HAP-1 (cell line): ENCODE measurements around the gene SLC17A5.
"Not testable (repeated sequence)": the region's sequence is repeated elsewhere in the genome, so short reads cannot be mapped to it uniquely, and the experiment has no call there.

ENCODE experiments used
- DNase-seq, 2 experiments: peaks; one replicate each; pipeline ENCODE4 v3.0.0-alpha.2; 2016 to 2020; ENCODE audit warnings: low spot score in 2 of 2
- H3K27me3 ChIP-seq: fragments of 250-450 bp; sonication (Bioruptor Pico); 2 replicates; pipeline ENCODE4 v1.5.1; 2020; ENCODE audit warnings: low read depth, mild to moderate bottlenecking, moderate library complexity
- H3K36me3 ChIP-seq: fragments of 250-450 bp; sonication (Bioruptor Pico); replicated peaks from 2 replicates; pipeline ENCODE4 v1.5.1; 2020; ENCODE audit warnings: mild to moderate bottlenecking
- H3K4me1 ChIP-seq: fragments of 250-450 bp; sonication (Bioruptor Pico); 2 replicates; pipeline ENCODE4 v1.5.1; 2020; ENCODE audit warnings: mild to moderate bottlenecking
- H3K4me3 ChIP-seq: fragments of 250-450 bp; sonication (Bioruptor Pico); 2 replicates; pipeline ENCODE4 v1.5.1; 2020; ENCODE audit warnings: mild to moderate bottlenecking, moderate library complexity
- H3K9me3 ChIP-seq: fragments of 250-450 bp; sonication (Bioruptor Pico); 2 replicates; pipeline ENCODE4 v1.5.1; 2020; ENCODE audit warnings: mild to moderate bottlenecking, moderate library complexity
- in situ Hi-C: fragments of 300-500 bp; cut with MboI; formaldehyde crosslinking; loops from 3 replicates; pipeline ENCODE4 v1.14.3; 2020; ENCODE audit warnings: low sequenced_read_pairs, inconsistent platforms, mixed read lengths

The SLC17A5 gene

GRCh38 chr6:73581293-73581692 is 72.5 kb downstream of the SLC17A5 start:
- no peak for DNase-seq
- in situ Hi-C loops: loop anchor here (10.0 kb wide), 1 partner anchor 56 kb away; the partner anchor contains the start of gene EEF1A1

GRCh38 chr6:73580247-73581149 is 73.3 kb downstream of the SLC17A5 start:
- H3K36me3 ChIP-seq: no peaks in the 10 kb centered on the region
- H3K4me1 ChIP-seq: peaks cover 65% of the 10 kb centered on the region
- in situ Hi-C loops: loop anchor here (10.0 kb wide), 1 partner anchor 56 kb away; the partner anchor contains the start of gene EEF1A1
- peaks cover 7% of the 10 kb centered on the region for H3K9me3 ChIP-seq
- peak; percentile 93 to 96 for DNase-seq
- H3K4me3 ChIP-seq: peak overlapping the region; percentile 12
- H3K27me3 ChIP-seq: no peaks in the 10 kb centered on the region

More at GRCh38 chr6:73581293-73581692, 72.5 kb downstream of the SLC17A5 start:
- H3K9me3 ChIP-seq: peaks cover 7% of the 10 kb centered on the region
- H3K4me1 ChIP-seq: peaks cover 65% of the 10 kb centered on the region
- no peaks in the 10 kb centered on the region for H3K36me3 ChIP-seq
- H3K27me3 ChIP-seq: no peaks in the 10 kb centered on the region
- H3K4me3 ChIP-seq: no peak overlapping the region

DNA sequence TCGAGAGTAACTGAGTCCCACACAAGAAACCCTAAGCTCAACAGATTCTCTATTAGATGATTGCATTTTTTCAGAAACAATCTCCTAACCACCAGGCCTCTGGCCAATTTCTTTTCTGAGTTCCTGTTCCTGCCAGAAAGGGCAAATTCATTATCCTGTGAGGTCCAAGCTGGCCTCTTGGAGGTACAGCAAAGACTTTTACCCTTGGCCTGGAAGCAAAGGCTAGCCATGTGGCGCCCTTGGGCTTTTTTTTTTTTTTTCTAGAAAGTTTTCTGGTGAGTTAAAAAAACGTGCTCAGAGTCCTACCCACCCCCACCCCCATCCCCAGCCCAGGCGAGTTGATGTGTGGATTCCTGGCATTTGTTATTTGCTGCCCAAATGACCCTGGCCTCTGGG is 73.9 kb downstream of the SLC17A5 start:
- H3K4me3 ChIP-seq: no peak overlapping the region
- peaks cover 7% of the 10 kb centered on the region for H3K9me3 ChIP-seq
- no peaks in the 10 kb centered on the region for H3K27me3 ChIP-seq
- no peaks in the 10 kb centered on the region for H3K36me3 ChIP-seq
- in situ Hi-C loops: loop anchor here (10.0 kb wide), 1 partner anchor 55 kb away; the partner anchor contains the start of gene EEF1A1
- peaks cover 62% of the 10 kb centered on the region for H3K4me1 ChIP-seq
- peak; percentile 55 to 61 for DNase-seq

DNA sequence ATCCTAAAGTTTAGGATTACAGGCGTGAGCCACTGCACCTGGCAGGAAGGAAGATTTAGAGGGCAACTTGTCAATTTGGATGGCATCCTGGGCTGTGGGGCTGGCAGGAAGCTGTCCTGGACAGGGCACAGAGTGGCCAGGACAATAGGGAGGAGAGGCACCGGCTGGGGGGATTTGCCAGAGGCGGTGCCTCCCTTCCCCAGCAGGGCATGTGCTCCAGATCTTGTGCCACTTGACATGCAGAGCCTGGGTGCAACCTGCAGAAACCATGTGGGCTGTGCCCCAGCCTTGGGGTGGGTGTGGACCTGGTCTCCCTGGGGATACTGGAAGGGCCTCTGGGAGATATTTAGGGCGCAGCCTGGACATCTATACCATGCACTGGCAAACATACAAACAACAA is 74.4 kb downstream of the SLC17A5 start:
- in situ Hi-C loops: no loop called here
- DNase-seq: peak in 1 of 2 experiments; percentile 45
- peaks cover 9% of the 10 kb centered on the region for H3K9me3 ChIP-seq
- H3K4me3 ChIP-seq: no peak overlapping the region
- no peaks in the 10 kb centered on the region for H3K27me3 ChIP-seq
- no peaks in the 10 kb centered on the region for H3K36me3 ChIP-seq
- peaks cover 60% of the 10 kb centered on the region for H3K4me1 ChIP-seq

DNA sequence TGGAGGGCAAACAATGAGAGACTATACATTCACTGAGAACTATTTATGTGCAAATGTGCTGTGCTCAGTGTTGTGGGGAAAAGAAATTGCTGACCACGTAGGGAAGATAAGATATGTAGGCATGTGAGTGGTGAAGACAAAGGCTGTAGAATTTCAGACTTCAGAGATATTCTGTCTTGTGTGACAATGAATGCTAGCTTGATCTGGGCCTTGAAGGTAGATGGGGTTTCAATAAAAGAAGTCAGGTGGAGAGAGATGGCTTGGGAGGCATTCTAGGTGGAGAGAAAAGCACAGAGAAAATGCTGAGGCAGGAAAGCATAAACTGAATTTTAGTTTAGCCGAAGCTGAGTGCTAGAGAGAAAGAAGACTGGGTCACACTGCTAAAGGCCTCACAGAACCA is 76.1 kb downstream of the SLC17A5 start:
- in situ Hi-C loops: no loop called here
- peaks cover 9% of the 10 kb centered on the region for H3K9me3 ChIP-seq

GRCh38 chr6:73572531-73572930 is 81.3 kb downstream of the SLC17A5 start:
- H3K4me3 ChIP-seq, DNase-seq, H3K9me3 ChIP-seq, H3K27me3 ChIP-seq, in situ Hi-C loops, H3K36me3 ChIP-seq: not testable (repeated sequence)
- peaks cover 23% of the 10 kb centered on the region for H3K4me1 ChIP-seq

More for the DNA sequence above, 76.1 kb downstream of the SLC17A5 start:
- Histone ChIP-seq H3K27me3 (no peaks in the 10 kb centered on the region), H3K4me3 (no peak overlapping the region), H3K4me1 (peaks cover 60% of the 10 kb centered on the region), H3K36me3 (no peaks in the 10 kb centered on the region)
- DNase-seq: peak; percentile 43 to 92

DNA sequence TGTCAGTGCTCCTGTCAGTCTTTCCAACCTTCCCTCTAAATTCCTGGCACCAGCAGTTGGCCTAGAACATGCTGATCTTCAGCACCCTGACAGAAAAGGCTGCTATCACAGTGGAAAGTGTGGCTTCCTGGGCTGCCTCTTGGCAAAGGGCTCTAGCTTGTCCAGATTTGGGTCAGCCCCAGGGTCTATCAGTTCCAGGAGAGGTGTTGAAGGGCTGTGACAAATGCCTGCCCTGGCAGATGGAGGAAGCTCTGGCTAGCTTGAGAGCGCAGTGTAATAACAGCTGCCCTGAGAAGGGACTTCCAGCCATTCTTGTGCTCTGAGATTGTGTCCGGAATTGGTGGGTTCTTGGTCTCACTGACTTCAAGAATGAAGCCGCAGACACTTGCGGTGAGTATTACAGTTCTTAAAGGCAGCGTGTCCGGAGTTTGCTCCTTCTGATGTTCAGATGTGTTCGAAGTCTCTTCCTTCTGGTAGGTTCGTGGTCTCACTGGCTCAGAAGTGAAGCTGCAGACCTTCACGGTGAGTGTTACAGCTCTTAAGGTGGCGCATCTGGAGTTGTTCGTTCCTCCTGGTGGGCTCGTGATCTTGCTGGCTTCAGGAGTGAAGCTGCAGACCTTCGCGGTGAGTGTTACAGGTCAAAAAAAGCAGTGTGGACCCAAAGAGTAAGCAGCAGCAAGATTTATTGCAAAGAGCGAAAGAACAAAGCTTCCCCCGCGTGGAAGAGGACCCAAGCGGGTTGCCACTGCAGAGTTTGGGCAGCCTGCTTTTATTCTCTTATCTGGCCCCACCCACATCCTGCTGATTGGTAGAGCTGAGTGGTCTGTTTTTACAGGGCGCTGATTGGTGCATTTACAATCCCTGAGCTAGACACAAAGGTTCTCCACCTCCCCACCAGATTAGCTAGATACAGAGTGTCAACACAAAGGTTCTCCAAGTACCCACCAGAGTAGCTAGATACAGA is 82.3 kb downstream of the SLC17A5 start:
- in situ Hi-C loops, H3K36me3 ChIP-seq, DNase-seq, H3K4me3 ChIP-seq, H3K9me3 ChIP-seq, H3K27me3 ChIP-seq: not testable (repeated sequence)
- H3K4me1 ChIP-seq: peaks cover 17% of the 10 kb centered on the region

DNA sequence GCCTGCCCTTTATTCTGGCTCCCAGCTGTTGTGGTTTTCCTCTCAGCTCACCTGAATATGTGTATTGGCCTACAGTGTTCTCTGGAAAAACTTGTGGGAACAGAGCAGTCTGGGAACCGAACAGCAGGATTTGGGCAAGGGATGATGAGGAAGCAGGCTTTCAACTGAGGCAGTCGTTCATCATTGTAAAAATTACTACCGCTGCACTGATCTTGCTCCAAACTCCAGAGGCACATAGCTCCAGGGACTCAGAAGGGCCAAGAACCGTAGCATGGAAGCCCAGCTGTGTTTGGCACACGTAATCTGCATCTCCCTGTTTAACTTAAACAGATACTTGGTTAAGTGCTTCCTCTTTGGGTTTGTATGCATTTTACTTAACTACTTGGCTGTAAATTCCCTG is 84.7 kb downstream of the SLC17A5 start:
- in situ Hi-C loops: no loop called here
- no peak for DNase-seq

GRCh38 chr6:73566954-73567591 is 86.7 kb downstream of the SLC17A5 start:
- Histone ChIP-seq H3K9me3 (no peaks in the 10 kb centered on the region), H3K4me3 (no peak overlapping the region), H3K36me3 (no peaks in the 10 kb centered on the region), H3K4me1 (peaks cover 22% of the 10 kb centered on the region), H3K27me3 (no peaks in the 10 kb centered on the region)
- in situ Hi-C loops: no loop called here
- DNase-seq: no peak

More for the DNA sequence above, 84.7 kb downstream of the SLC17A5 start:
- Histone ChIP-seq H3K36me3 (no peaks in the 10 kb centered on the region), H3K9me3 (no peaks in the 10 kb centered on the region), H3K4me3 (no peak overlapping the region), H3K27me3 (no peaks in the 10 kb centered on the region), H3K4me1 (peaks cover 22% of the 10 kb centered on the region)

DNA sequence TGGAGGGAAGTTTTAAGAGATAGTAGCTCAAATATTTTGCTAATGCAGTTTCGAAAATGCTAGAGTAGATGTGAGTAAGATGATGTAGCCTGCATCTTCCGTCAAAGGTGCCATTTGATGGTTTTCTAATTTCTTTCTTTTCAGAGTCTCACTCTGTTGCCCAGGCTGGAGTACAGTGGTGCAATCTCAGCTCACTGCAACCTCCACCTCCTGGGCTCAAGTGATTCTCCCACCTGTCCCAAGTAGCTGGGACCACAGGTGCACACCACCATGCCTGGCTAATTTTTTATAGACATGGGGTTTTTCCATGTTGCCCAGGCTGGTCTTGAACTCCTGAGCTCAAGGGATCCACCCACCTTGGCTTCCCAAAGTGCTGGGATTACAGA is 87.3 kb downstream of the SLC17A5 start:
- H3K4me1 ChIP-seq: peaks cover 22% of the 10 kb centered on the region
- H3K36me3 ChIP-seq, H3K27me3 ChIP-seq, DNase-seq, in situ Hi-C loops, H3K4me3 ChIP-seq, H3K9me3 ChIP-seq: not testable (repeated sequence)

GRCh38 chr6:73565767-73566485 is 87.9 kb downstream of the SLC17A5 start:
- in situ Hi-C loops: no loop called here
- DNase-seq: peak; percentile 73 to 83
- Histone ChIP-seq H3K36me3 (no peaks in the 10 kb centered on the region), H3K4me1 (peaks cover 26% of the 10 kb centered on the region), H3K9me3 (no peaks in the 10 kb centered on the region), H3K27me3 (no peaks in the 10 kb centered on the region), H3K4me3 (no peak overlapping the region)

DNA sequence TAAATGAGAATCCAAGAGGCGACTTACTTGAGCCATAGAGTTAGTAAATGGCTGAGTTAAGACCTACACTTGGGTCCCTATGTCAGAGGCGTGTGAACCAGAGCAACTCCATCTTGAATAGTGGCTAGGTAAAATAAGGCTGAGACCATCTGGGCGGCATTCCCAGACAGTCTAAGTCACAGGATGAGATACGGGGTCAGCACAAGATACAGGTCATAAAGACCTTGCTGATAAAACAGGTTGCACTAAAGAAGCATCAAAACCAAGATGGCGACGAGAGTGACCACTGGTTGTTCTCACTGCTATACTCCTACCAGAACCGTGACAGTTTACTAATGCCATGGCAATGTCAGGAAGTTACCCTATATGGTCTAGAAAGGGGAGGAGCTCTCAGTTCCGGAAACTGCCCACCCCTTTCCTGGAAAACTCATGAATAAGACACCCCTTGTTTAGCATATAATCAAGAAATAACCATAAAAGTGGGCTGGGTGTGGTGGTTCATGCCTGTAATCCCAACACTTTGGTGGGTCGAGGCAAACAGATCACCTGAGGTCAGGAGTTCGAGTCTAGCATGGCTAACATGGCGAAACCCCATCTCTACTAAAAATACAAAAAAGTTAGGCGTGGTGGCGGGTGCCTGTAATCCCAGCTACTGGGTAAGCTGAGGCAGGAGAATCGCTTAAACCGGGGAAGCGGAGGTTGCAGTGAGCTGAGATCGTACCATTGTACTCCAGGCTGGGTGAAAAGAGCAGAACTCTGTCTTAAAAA is 89.0 kb downstream of the SLC17A5 start:
- H3K36me3 ChIP-seq: no peaks in the 10 kb centered on the region
- DNase-seq: no peak
- in situ Hi-C loops: no loop called here
- H3K4me3 ChIP-seq: no peak overlapping the region
- H3K4me1 ChIP-seq: peaks cover 36% of the 10 kb centered on the region
- no peaks in the 10 kb centered on the region for H3K9me3 ChIP-seq
- H3K27me3 ChIP-seq: no peaks in the 10 kb centered on the region
